Breast epithelium (tissue), 4 donors: ENCODE results near the gene CYP8B1. TPM values are rescaled to one million over a fixed set of nuclear protein-coding genes. Genes with fewer than 3 reads are reported as not detected.

Experiments used
- DNase-seq, 2 donors: peaks; one replicate each; pipeline ENCODE4 v3.0.0-alpha.2; 2019; ENCODE audit warnings: low spot score in 2 of 2
- H3K27ac ChIP-seq, 2 donors: fragments of 200-600 bp; sonication (generic) in 1 of 2; one replicate each; pipeline ENCODE4 v1.5.1; 2016 to 2019; ENCODE audit warnings: mild to moderate bottlenecking in 1 of 2
- H3K27me3 ChIP-seq, 2 donors: fragments of 200-600 bp; sonication (generic) in 1 of 2; one replicate each; pipeline versions ENCODE4 v1.5.1 to v1.6.0; 2017 to 2019; ENCODE audit warnings: control low read depth in 1 of 2, mild to moderate bottlenecking in 1 of 2
- H3K36me3 ChIP-seq: fragments of 200-600 bp; one replicate; pipeline ENCODE4 v1.5.1; 2019
- H3K4me1 ChIP-seq, 2 donors: fragments of 200-600 bp; sonication (generic); one replicate each; pipeline ENCODE4 v1.5.1; 2016 to 2019; ENCODE audit warnings: control low read depth in 1 of 2
- H3K4me3 ChIP-seq, 3 donors: fragments of 200-600 bp; sonication (generic); 1 replicate in 2 of 3; 2 replicates in 1 of 3; pipeline ENCODE4 v1.5.1; 2016 to 2019; ENCODE audit warnings: mild to moderate bottlenecking in 3 of 3, moderate library complexity in 2 of 3
- H3K9me3 ChIP-seq, 2 donors: fragments of 200-600 bp; sonication (generic) in 1 of 2; one replicate each; pipeline ENCODE4 v1.5.1; 2016 to 2019; ENCODE audit warnings: control low read depth in 1 of 2
- CTCF ChIP-seq, 3 donors: fragments of 450-650 bp; IDR thresholded peaks; one replicate each; pipeline ENCODE4 v1.5.1; 2016 to 2017; ENCODE audit warnings: antibody characterized with exemption in 3 of 3, mild to moderate bottlenecking in 3 of 3, moderate library complexity in 3 of 3
- POLR2A ChIP-seq: fragments of 450-650 bp; IDR thresholded peaks from one replicate; pipeline ENCODE4 v1.6.1; 2016; ENCODE audit warnings: antibody characterized with exemption, mild to moderate bottlenecking, moderate library complexity
- POLR2AphosphoS5 ChIP-seq, 3 donors: sonication (generic); formaldehyde crosslinking; IDR thresholded peaks; one replicate each; pipeline ENCODE4 v1.6.1; 2017; ENCODE audit warnings: antibody characterized with exemption in 3 of 3
- intact Hi-C: fragments of 100-400 bp; cut with DNase I; formaldehyde crosslinking; loops from one replicate; pipeline ENCODE4 v1.15.1; 2023; ENCODE audit warnings: low total_unique reads
- total RNA-seq, 3 donors: library from RNA; depleted of rRNA; stranded (reverse); fragments of >200 nt; gene quantifications; one replicate each; pipeline ENCODE4 v1.1.0, GENCODE V29; 2016

Gene CYP8B1
- total RNA-seq, 3 donors from 2014 or later = not detected

DNA sequence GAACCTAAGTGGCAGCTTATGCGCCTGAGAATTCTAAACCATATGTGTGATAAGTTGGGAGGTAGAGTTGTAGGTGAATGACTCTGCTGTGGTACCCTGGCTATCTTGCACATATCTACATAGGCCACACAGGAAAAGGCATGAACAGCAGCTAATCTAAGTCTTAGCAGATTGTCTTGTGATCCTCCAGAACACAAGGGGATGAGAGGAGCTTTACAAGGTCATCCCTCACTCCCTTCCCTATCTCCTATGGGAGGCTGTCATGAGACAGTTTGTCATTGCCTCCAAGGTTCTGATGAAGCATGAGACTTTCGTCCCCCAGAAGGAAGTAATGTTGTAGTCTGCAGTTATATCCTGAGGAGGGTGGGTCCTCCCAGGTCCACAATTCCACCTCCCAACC lies 26.6 kb upstream of the CYP8B1 start:
- H3K27me3 ChIP-seq = no peaks in the 10 kb centered on the region
- no peak for TF ChIP-seq POLR2AphosphoS5 (IDR thresholded peaks at IDR 0.05)

DNA sequence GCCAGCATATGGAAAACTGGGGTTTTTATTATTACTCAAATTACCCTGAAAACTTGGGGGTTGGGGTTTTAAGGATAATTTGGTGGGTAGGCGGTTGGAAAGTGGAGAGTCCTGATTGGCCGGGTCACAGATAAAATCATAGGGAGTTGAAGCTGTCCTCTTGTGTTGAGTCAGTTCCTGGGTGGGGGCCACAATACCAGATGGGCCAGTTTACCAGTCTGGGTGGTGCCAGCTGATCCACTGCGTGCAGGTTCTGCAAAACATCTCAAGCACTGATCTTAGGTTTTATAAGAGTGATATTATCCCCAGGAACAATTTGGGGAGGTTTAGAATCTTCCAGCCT lies 25.4 kb upstream of the CYP8B1 start:
- Histone ChIP-seq H3K9me3 (no peaks in the 10 kb centered on the region), H3K4me1 (no peaks in the 10 kb centered on the region), H3K4me3 (no peak overlapping the region), H3K27ac (no peak overlapping the region), H3K36me3 (no peaks in the 10 kb centered on the region), H3K27me3 (no peaks in the 10 kb centered on the region)
- TF ChIP-seq CTCF (IDR thresholded peaks at IDR 0.05) (no peak), POLR2AphosphoS5 (IDR thresholded peaks at IDR 0.05) (no peak), POLR2A (no peak)
- no peak for DNase-seq
- intact Hi-C loops = no loop called here

More for the DNA sequence above, 26.6 kb upstream of the CYP8B1 start:
- intact Hi-C loops = no loop called here
- no peak for DNase-seq
- Histone ChIP-seq H3K36me3 (no peaks in the 10 kb centered on the region), H3K9me3 (no peaks in the 10 kb centered on the region), H3K4me1 (peaks cover 0 to 5% of the 10 kb centered on the region in 2 donors), H3K27ac (no peak overlapping the region), H3K4me3 (no peak overlapping the region)

DNA sequence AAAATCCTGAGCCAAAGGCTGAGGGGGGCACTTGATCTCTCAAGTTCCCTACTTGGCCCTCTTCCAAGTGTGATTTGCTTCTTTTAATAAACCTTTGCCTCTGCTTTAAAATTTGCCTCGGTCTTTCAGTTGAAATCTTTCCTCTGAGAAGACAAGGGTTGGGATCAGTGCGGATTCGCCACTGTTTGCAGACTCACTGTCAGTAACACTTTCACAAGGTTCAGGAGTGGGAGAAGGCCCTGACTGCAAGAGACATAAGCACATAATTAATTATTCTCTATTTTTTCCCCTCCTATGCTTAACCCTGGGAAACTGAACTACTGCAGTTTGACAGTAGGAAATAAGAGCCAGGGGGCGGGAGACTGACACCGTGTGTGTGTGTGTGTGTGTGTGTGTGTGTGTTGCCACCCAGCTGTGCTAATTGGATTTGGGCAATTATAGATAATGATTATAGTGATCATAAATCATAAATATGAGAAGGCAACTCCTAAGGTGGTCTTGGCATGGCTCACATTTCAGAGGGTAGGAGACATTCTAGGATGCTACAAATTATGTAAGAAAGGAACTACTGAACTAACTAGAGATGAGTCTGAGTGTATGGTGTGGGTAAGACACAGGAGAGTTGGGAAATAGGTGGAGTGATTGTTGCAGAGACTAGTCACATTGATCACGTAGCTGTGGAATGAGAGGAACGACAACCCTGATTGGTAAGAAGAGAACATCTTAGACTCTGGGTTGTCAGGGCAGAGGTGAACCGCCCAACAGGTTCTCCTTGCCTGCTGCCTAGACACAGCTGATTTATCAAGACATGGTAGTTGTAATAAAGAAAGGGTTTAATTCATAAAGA lies 24.8 kb upstream of the CYP8B1 start:
- no peak for TF ChIP-seq POLR2A
- no peak for TF ChIP-seq CTCF (IDR thresholded peaks at IDR 0.05)
- no peak for TF ChIP-seq POLR2AphosphoS5 (IDR thresholded peaks at IDR 0.05)
- H3K27me3 ChIP-seq = no peaks in the 10 kb centered on the region
- no peaks in the 10 kb centered on the region for H3K9me3 ChIP-seq
- no peak overlapping the region for H3K27ac ChIP-seq
- no peak overlapping the region for H3K4me3 ChIP-seq
- no peaks in the 10 kb centered on the region for H3K36me3 ChIP-seq
- no peak for DNase-seq
- H3K4me1 ChIP-seq = no peaks in the 10 kb centered on the region
- intact Hi-C loops = no loop called here

DNA sequence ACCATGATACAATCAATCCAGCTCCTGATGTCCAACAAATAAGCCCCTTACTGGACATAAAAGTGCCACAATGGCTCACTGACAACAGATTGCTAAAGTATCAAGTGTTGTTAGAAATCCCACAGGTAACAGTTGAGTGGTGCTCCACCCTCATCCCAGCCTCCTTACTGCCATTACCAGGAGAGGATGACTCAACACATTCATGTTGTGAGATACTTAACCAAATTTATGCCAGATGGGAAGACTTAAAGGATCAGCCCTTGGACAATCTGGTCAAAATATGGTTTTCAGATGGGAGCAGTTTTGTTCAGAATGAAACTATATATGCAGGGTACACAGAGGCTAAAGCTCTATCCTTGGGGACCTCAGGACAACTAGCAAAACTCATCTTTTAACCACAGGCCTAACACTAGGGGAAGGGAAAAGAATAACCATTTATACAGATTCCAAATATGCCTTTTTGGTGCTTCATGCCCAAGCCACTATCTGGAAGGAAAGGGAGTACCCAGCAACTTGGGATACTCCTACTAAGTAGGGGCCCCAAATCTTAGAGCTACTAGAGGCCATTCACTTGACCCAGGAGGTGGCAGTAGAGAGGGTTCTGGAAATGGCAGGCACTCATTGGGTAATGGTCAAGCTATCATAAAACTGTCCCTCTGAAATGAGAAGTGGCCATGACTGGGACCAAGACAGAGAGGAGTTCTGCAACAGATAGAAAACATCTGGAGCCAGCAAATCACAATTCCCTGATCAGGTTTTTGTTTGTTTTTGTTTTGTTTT lies 23.4 kb upstream of the CYP8B1 start:
- intact Hi-C loops = no loop called here
- H3K36me3 ChIP-seq = no peaks in the 10 kb centered on the region
- no peak for DNase-seq
- H3K4me1 ChIP-seq = no peaks in the 10 kb centered on the region
- TF ChIP-seq CTCF (IDR thresholded peaks at IDR 0.05) (no peak), POLR2AphosphoS5 (IDR thresholded peaks at IDR 0.05) (no peak), POLR2A (no peak)
- H3K27ac ChIP-seq = no peak overlapping the region
- H3K27me3 ChIP-seq = no peaks in the 10 kb centered on the region
- H3K4me3 ChIP-seq = no peak overlapping the region
- no peaks in the 10 kb centered on the region for H3K9me3 ChIP-seq

DNA sequence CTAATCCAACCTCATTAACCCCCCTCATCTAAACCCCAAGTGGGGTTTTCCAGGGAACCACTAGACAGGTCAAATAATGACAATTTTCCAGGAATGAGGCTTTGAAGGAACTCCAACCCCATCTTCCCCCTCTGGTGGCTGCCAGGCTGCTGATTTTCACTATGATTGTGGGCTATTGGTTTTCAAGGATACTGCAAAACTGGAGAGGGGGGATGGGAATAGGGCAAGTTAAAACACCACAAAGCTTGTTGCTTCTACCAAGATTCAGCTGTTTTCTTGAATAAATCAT lies 19.8 kb upstream of the CYP8B1 start:
- no peaks in the 10 kb centered on the region for H3K4me1 ChIP-seq
- H3K4me3 ChIP-seq = no peak overlapping the region
- intact Hi-C loops = no loop called here
- no peaks in the 10 kb centered on the region for H3K36me3 ChIP-seq
- no peaks in the 10 kb centered on the region for H3K9me3 ChIP-seq
- no peak overlapping the region for H3K27ac ChIP-seq
- DNase-seq = no peak
- H3K27me3 ChIP-seq = no peaks in the 10 kb centered on the region
- TF ChIP-seq POLR2A (no peak), CTCF (IDR thresholded peaks at IDR 0.05) (no peak), POLR2AphosphoS5 (IDR thresholded peaks at IDR 0.05) (no peak)
